SK-N-SH (cell line): ENCODE measurements around the gene DNAH1.

Experiments used
- CTCF ChIP-seq: fragments of 200-600 bp; sonication (generic); IDR thresholded peaks from 2 replicates; pipeline ENCODE4 v1.6.1; 2017; ENCODE audit warnings: antibody characterized with exemption, mild to moderate bottlenecking, moderate library complexity
- GATA2 ChIP-seq: sonication (generic); formaldehyde crosslinking; IDR thresholded peaks from 2 replicates; pipeline ENCODE4 v1.5.0; 2020; ENCODE audit warnings: mild to moderate bottlenecking, missing genetic modification reagents
- NRF1 ChIP-seq: IDR thresholded peaks from 2 replicates; pipeline ENCODE4 v1.6.1; 2012; ENCODE audit warnings: low read depth, mild to moderate bottlenecking, low read length
- POLR2AphosphoS5 ChIP-seq: IDR thresholded peaks from 2 replicates; pipeline ENCODE4 v1.6.1; 2012; ENCODE audit warnings: low read depth, low read length
- RAD21 ChIP-seq: IDR thresholded peaks from 2 replicates; pipeline ENCODE4 v1.6.1; 2012; ENCODE audit warnings: mild to moderate bottlenecking, low read length
- RCOR1 ChIP-seq: fragments of 150-350 bp; IDR thresholded peaks from 2 replicates; pipeline ENCODE4 v1.6.1; 2017; ENCODE audit warnings: antibody characterized with exemption, low read length
- SMC3 ChIP-seq: IDR thresholded peaks from 2 replicates; pipeline ENCODE4 v1.6.1; 2012; ENCODE audit warnings: low read depth, low read length, improper control_type of control experiment

GRCh38 chr3:52381623-52382022 lies 65.5 kb downstream of the DNAH1 start:
- TF ChIP-seq CTCF (no peak), NRF1 (no peak), POLR2AphosphoS5 (no peak), GATA2 (CRISPR knock-in tag) (no peak), SMC3 (no peak), RAD21 (no peak), RCOR1 (no peak)
